Pancreas (tissue), 10 donors: Measurements from ENCODE around the gene CEP63. TPM values are rescaled to one million over a fixed set of nuclear protein-coding genes. Genes with fewer than 3 reads are reported as not detected.
A peak's percentile ranks its signal among the peaks of the same experiment; 100 is the strongest.

ENCODE experiments used
- ATAC-seq, 4 donors: fragments of 200-7000 bp; cut with Tn5 transposase; one replicate each; pipeline versions ENCODE4 v1.8.0 to v1.9.1; 2020; ENCODE audit warnings: mild to moderate bottlenecking in 4 of 4, moderate library complexity in 4 of 4
- DNase-seq, 6 donors: peaks; one replicate each; pipeline ENCODE4 v3.0.0-alpha.2; 2020
- FAIRE-seq: peaks from 2 replicates; lab custom pipeline; 2012; peaks lifted over from hg19 to GRCh38; lab: Jason Lieb, UNC
- H3K27ac ChIP-seq, 4 donors: fragments of 200-600 bp; sonication (generic); 1 replicate in 3 of 4; 2 replicates in 1 of 4; pipeline versions ENCODE4 v1.5.0 to v1.8.0; 2020
- H3K27me3 ChIP-seq, 4 donors: fragments of 200-600 bp; one replicate each; pipeline ENCODE4 v1.8.0; 2021
- H3K36me3 ChIP-seq, 3 donors: fragments of 200-600 bp; sonication (generic) in 1 of 3; one replicate each; pipeline versions ENCODE4 v1.5.0 to v1.8.0; 2020 to 2021
- H3K4me1 ChIP-seq, 3 donors: fragments of 200-600 bp; one replicate each; pipeline ENCODE4 v1.8.0; 2021
- H3K4me3 ChIP-seq, 4 donors: fragments of 200-600 bp; sonication (generic) in 2 of 4; one replicate each; pipeline versions ENCODE4 v1.5.0 to v1.8.0; 2020 to 2021
- H3K9me3 ChIP-seq, 4 donors: fragments of 200-600 bp; one replicate each; pipeline ENCODE4 v1.8.0; 2021
- CTCF ChIP-seq, 4 donors: fragments of 200-600 bp; sonication (generic) in 3 of 4; IDR thresholded peaks; one replicate each; pipeline versions ENCODE4 v1.5.0 to v1.8.0; 2021; ENCODE audit warnings: antibody characterized with exemption in 4 of 4
- WGBS, 2 donors: extraction: QIAGEN DNeasy Blood & Tissue Kit; methylation state at CpG; one replicate each; pipeline ENCODE4 v1.1.7; 2013; 5-methylcytosine and 5-hydroxymethylcytosine counted together
- intact Hi-C, 3 donors: fragments of 100-400 bp; cut with DNase I; formaldehyde crosslinking; loops; one replicate each; pipeline versions ENCODE4 v1.11.1 to v1.14.2; 2022
- polyA plus RNA-seq, 2 donors: library from polyadenylated mRNA; stranded (reverse); fragments of 200-250 nt; gene quantifications; one replicate each; pipeline ENCODE4 v1.2.3, GENCODE V29; 2013
- total RNA-seq, 6 donors: library from RNA; stranded (reverse); fragmentation: NEBNext Ultra II Directional in 4 of 6; extraction: Animal tissue kit (Norgen Biotek cat#: 25700) in 4 of 6; gene quantifications; one replicate each; pipeline versions ENCODE4 v1.2.1 to v1.2.4, GENCODE V29; 2021 to 2023
- donor health status: healthy with polysubstance abuse.
- donor health status: DM: no; HTN: no; CAD: no; lungs with moderate emphysema.
- donor health status: DM: no; HTN: no; CAD: no.
- donor health status: control.
- donor health status: control.
- donor health status: Bipolar disorder and iron deficiency.
- donor health status: DM: yes; HTN: yes; CAD: no.
- donor health status: DM: no; HTN: no; CAD: no.
- donor health status: DM: no; HTN: no; CAD: no.
- donor health status: DM: yes; HTN: yes; CAD: no.

CEP63 gene
- total and polyA plus RNA-seq, 8 donors, result 8.9 to 17.2 (median 11.4) TPM

DNA sequence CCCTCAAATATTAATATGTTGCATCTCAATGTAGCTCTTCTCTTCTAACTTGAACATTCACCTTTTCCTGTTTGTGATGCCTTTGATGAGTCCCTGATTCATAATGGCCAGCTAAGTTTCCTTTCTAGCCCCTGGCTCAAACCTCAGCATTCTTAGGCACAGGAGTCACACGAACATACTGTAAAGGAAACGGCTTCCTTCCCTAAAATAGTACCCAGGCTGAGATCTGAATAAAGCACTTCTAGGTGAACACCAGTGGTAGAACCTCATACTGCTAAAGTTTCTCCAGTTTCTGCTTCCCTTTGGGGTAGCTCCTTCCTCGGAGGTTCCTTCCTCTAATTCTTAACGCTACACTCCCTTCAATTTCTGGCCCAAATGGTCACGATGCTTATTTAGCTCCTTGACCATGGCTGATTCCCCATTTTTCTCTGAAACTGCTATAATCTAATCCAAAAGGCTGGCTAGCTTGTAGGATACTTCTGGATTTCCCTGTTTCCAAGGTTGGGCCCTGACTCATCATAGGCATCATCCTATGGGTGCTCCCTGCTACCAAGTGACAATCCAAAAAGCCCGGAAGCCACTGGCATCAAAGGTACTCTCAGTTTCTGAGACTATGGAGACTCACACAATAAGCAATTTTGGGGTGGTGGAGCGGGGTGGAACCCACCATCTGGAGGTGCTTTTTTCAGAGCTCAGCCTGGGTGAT, 2.5 kb upstream of the CEP63 start:
- ATAC-seq, result no peak
- Histone ChIP-seq H3K4me1 (peaks cover 4 to 25% (median 11%) of the 10 kb centered on the region in 3 donors), H3K9me3 (no peaks in the 10 kb centered on the region), H3K4me3 (no peak overlapping the region), H3K36me3 (peaks cover under 1 to 31% (median 6%) of the 10 kb centered on the region in 3 donors), H3K27ac (no peak overlapping the region), H3K27me3 (no peaks in the 10 kb centered on the region)
- no peak for TF ChIP-seq CTCF (IDR thresholded peaks at IDR 0.05)
- WGBS, 2 donors, result 87 to 88% methylated on average over 7 of the region's 7 CpGs
- no peak for FAIRE-seq
- DNase-seq, result no peak
- intact Hi-C loops, result no loop called here

DNA sequence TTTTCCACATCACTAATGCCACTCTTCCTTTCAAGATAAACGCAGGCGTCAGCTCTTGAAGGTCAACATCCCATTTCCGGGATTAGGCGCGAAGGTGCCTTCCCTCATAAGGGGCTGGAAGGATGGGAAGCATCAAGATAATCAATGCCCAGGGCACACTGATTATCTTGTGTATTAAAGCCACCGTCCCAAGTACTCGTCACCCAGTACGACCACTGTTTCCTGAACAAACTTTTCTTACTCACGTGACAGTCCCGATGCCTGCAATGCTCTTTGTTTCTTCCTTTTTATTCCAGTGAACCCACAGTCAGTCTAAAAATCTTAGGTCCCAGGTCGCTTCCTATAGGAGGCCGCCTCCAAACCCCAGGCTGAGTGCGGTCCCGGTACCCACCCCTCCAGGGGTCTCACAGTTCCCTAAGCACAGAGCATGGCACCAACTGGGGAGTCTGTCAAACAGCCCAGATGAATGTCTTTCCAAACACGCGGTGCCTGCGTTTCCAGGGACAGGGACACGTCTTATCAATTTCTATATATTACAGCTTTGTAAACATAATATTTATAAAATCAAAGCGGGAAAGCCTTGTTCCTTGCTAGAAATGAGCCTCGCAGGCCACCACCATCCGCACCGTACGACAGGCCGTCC, 661 bp upstream of the CEP63 start:
- TF ChIP-seq CTCF (IDR thresholded peaks at IDR 0.05), result no peak
- no peaks in the 10 kb centered on the region for H3K9me3 ChIP-seq
- H3K4me1 ChIP-seq, result peaks cover 4 to 32% (median 11%) of the 10 kb centered on the region in 3 donors
- DNase-seq, result peak in 4 of 6 donors; percentile 34 to 91 (median 62)
- no peaks in the 10 kb centered on the region for H3K27me3 ChIP-seq
- intact Hi-C loops, result no loop called here
- no peak for FAIRE-seq
- 0% methylated on average over 24 of the region's 24 CpGs for WGBS, 2 donors
- peak in 3 of 4 donors; percentile 2 to 6 (median 5) for ATAC-seq
- H3K36me3 ChIP-seq, result peaks cover 0 to 26% (median 6%) of the 10 kb centered on the region in 3 donors
- H3K27ac ChIP-seq, result peak overlapping the region; percentile 79 to 96 (median 87)
- H3K4me3 ChIP-seq, result peak overlapping the region; percentile 58 to 91 (median 84)

DNA sequence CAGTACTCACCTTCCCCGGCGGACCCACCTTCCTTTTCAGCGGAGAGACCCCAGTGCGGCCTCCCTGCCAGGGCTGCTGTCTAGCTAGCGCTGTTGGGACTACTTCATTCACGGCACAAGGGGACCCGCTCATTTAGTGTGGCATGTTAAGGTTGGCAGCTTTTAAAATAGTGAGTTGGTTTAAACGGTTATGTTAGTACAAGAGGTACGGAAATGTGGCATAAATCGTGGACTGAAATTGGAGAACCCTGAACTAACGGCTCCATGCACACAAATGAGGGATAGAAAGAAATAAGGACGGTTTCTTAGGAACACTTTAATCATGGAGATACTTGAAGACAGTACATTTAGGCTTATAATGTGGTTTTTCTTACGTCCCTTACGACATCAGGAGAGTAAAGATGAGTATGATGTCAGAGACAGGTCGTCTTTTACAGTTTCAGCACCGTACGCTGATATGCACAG, 752 bp downstream of the CEP63 start:
- ATAC-seq, result peak; percentile 2 to 8 (median 4)
- no peak for TF ChIP-seq CTCF (IDR thresholded peaks at IDR 0.05)
- FAIRE-seq, result no peak
- peaks cover 0 to 11% (median 2%) of the 10 kb centered on the region in 3 donors for H3K36me3 ChIP-seq
- H3K27me3 ChIP-seq, result no peaks in the 10 kb centered on the region
- WGBS, 2 donors, result 1% methylated on average over 17 of the region's 17 CpGs
- peak overlapping the region; percentile 79 to 96 (median 87) for H3K27ac ChIP-seq
- H3K4me3 ChIP-seq, result peak overlapping the region; percentile 58 to 91 (median 84)
- intact Hi-C loops, result no loop called here
- no peaks in the 10 kb centered on the region for H3K9me3 ChIP-seq
- DNase-seq, result no peak
- peaks cover 4 to 32% (median 11%) of the 10 kb centered on the region in 3 donors for H3K4me1 ChIP-seq

GRCh38 chr3:134487406-134487805, 1.5 kb downstream of the CEP63 start:
- Histone ChIP-seq H3K27me3 (no peaks in the 10 kb centered on the region), H3K4me3 (peak overlapping the region in 3 of 4 donors; percentile 58 to 91 (median 80)), H3K9me3 (no peaks in the 10 kb centered on the region), H3K4me1 (peaks cover 4 to 32% (median 11%) of the 10 kb centered on the region in 3 donors), H3K27ac (peak overlapping the region in 2 of 4 donors; percentile 84 to 96), H3K36me3 (peaks cover 0 to 4% (median 0%) of the 10 kb centered on the region in 3 donors)
- DNase-seq, result no peak
- no peak for ATAC-seq
- no peak for FAIRE-seq
- WGBS, 2 donors, result 39 to 52% methylated on average over 5 of the region's 5 CpGs
- TF ChIP-seq CTCF (IDR thresholded peaks at IDR 0.05), result no peak
- intact Hi-C loops, result no loop called here
